ENCODE data around the gene ARG2.

The ARG2 gene

GRCh38 chr14:67619446-67620216 is at the start of gene ARG2:
Gene ARG2, plus strand, starts transcription at chr14:67619920. Its CDS starts 58 bp downstream, at chr14:67619978.
- Mint-ChIP-seq H3K4me1 (ENCODE audit: low read depth) (peaks cover 30% of the 10 kb centered on the region), H3K36me3 (ENCODE audit: low read depth) (peaks cover 6% of the 10 kb centered on the region), H3K4me3 (peak within 1 kb of the TSS; percentile 90), H3K27ac (peak within 1 kb of the TSS; percentile 81), H3K27me3 (ENCODE audit: low read depth) (peaks cover 16% of the 10 kb centered on the region), H3K9me3 (no peaks in the 10 kb centered on the region)
- DNase-seq (ENCODE audit: low spot score) = peak; percentile 95

GRCh38 chr14:67570453-67570852 is 49.3 kb upstream of the ARG2 start:
- H3K4me1 Mint-ChIP-seq (ENCODE audit: low read depth) = no peaks in the 10 kb centered on the region
- H3K4me3 Mint-ChIP-seq = no peak overlapping the region
- H3K27me3 Mint-ChIP-seq (ENCODE audit: low read depth) = no peaks in the 10 kb centered on the region
- H3K9me3 Mint-ChIP-seq = no peaks in the 10 kb centered on the region
- no peak overlapping the region for H3K27ac Mint-ChIP-seq
- DNase-seq (ENCODE audit: low spot score) = no peak
- no peaks in the 10 kb centered on the region for H3K36me3 Mint-ChIP-seq (ENCODE audit: low read depth)

- DNase-seq (ENCODE audit: low spot score) = peak; percentile 52
- H3K27me3 Mint-ChIP-seq (ENCODE audit: low read depth) = no peaks in the 10 kb centered on the region
- no peaks in the 10 kb centered on the region for H3K9me3 Mint-ChIP-seq
- H3K36me3 Mint-ChIP-seq (ENCODE audit: low read depth) = no peaks in the 10 kb centered on the region
- H3K4me3 Mint-ChIP-seq = no peak overlapping the region
- no peak overlapping the region for H3K27ac Mint-ChIP-seq
- no peaks in the 10 kb centered on the region for H3K4me1 Mint-ChIP-seq (ENCODE audit: low read depth)
These were observed 48.3 kb upstream of the ARG2 start for GRCh38 chr14:67571275-67571990.

- Mint-ChIP-seq H3K4me1 (ENCODE audit: low read depth) (no peaks in the 10 kb centered on the region), H3K9me3 (no peaks in the 10 kb centered on the region), H3K4me3 (no peak overlapping the region), H3K27me3 (ENCODE audit: low read depth) (no peaks in the 10 kb centered on the region), H3K27ac (no peak overlapping the region), H3K36me3 (ENCODE audit: low read depth) (no peaks in the 10 kb centered on the region)
- DNase-seq (ENCODE audit: low spot score) = no peak
These were observed 47.8 kb upstream of the ARG2 start for GRCh38 chr14:67571991-67572323.

- H3K36me3 Mint-ChIP-seq (ENCODE audit: low read depth) = no peaks in the 10 kb centered on the region
- no peaks in the 10 kb centered on the region for H3K27me3 Mint-ChIP-seq (ENCODE audit: low read depth)
- no peak overlapping the region for H3K27ac Mint-ChIP-seq
- H3K9me3 Mint-ChIP-seq = no peaks in the 10 kb centered on the region
- no peak for DNase-seq (ENCODE audit: low spot score)
- no peak overlapping the region for H3K4me3 Mint-ChIP-seq
- H3K4me1 Mint-ChIP-seq (ENCODE audit: low read depth) = no peaks in the 10 kb centered on the region
These were observed 47.1 kb upstream of the ARG2 start for GRCh38 chr14:67572608-67573007.

- Mint-ChIP-seq H3K27ac (no peak overlapping the region), H3K4me3 (no peak overlapping the region), H3K36me3 (ENCODE audit: low read depth) (no peaks in the 10 kb centered on the region), H3K4me1 (ENCODE audit: low read depth) (no peaks in the 10 kb centered on the region), H3K27me3 (ENCODE audit: low read depth) (no peaks in the 10 kb centered on the region), H3K9me3 (no peaks in the 10 kb centered on the region)
- DNase-seq (ENCODE audit: low spot score) = no peak
These were observed 46.3 kb upstream of the ARG2 start for GRCh38 chr14:67573228-67574010.

GRCh38 chr14:67574156-67574555 is 45.6 kb upstream of the ARG2 start:
- Mint-ChIP-seq H3K4me3 (no peak overlapping the region), H3K36me3 (ENCODE audit: low read depth) (no peaks in the 10 kb centered on the region), H3K4me1 (ENCODE audit: low read depth) (no peaks in the 10 kb centered on the region), H3K27ac (no peak overlapping the region), H3K9me3 (no peaks in the 10 kb centered on the region), H3K27me3 (ENCODE audit: low read depth) (no peaks in the 10 kb centered on the region)
- DNase-seq (ENCODE audit: low spot score) = no peak

GRCh38 chr14:67574806-67575205 is 44.9 kb upstream of the ARG2 start:
- H3K27ac Mint-ChIP-seq = no peak overlapping the region
- DNase-seq (ENCODE audit: low spot score) = no peak
- no peaks in the 10 kb centered on the region for H3K9me3 Mint-ChIP-seq
- no peaks in the 10 kb centered on the region for H3K27me3 Mint-ChIP-seq (ENCODE audit: low read depth)
- no peak overlapping the region for H3K4me3 Mint-ChIP-seq
- no peaks in the 10 kb centered on the region for H3K36me3 Mint-ChIP-seq (ENCODE audit: low read depth)
- no peaks in the 10 kb centered on the region for H3K4me1 Mint-ChIP-seq (ENCODE audit: low read depth)

- no peaks in the 10 kb centered on the region for H3K27me3 Mint-ChIP-seq (ENCODE audit: low read depth)
- H3K27ac Mint-ChIP-seq = no peak overlapping the region
- DNase-seq (ENCODE audit: low spot score) = no peak
- H3K4me1 Mint-ChIP-seq (ENCODE audit: low read depth) = no peaks in the 10 kb centered on the region
- H3K9me3 Mint-ChIP-seq = no peaks in the 10 kb centered on the region
- no peaks in the 10 kb centered on the region for H3K36me3 Mint-ChIP-seq (ENCODE audit: low read depth)
- H3K4me3 Mint-ChIP-seq = no peak overlapping the region
These were observed 44.0 kb upstream of the ARG2 start for GRCh38 chr14:67575684-67576083.

GRCh38 chr14:67576216-67576955 is 43.3 kb upstream of the ARG2 start:
- no peak overlapping the region for H3K27ac Mint-ChIP-seq

GRCh38 chr14:67577181-67577808 is 42.4 kb upstream of the ARG2 start:
- DNase-seq (ENCODE audit: low spot score) = no peak
- Mint-ChIP-seq H3K4me1 (ENCODE audit: low read depth) (peaks cover 3% of the 10 kb centered on the region), H3K36me3 (ENCODE audit: low read depth) (no peaks in the 10 kb centered on the region), H3K4me3 (no peak overlapping the region), H3K9me3 (no peaks in the 10 kb centered on the region), H3K27me3 (ENCODE audit: low read depth) (no peaks in the 10 kb centered on the region), H3K27ac (no peak overlapping the region)

More at GRCh38 chr14:67576216-67576955, 43.3 kb upstream of the ARG2 start:
- Mint-ChIP-seq H3K27me3 (ENCODE audit: low read depth) (no peaks in the 10 kb centered on the region), H3K9me3 (no peaks in the 10 kb centered on the region), H3K36me3 (ENCODE audit: low read depth) (no peaks in the 10 kb centered on the region), H3K4me1 (ENCODE audit: low read depth) (no peaks in the 10 kb centered on the region), H3K4me3 (no peak overlapping the region)
- no peak for DNase-seq (ENCODE audit: low spot score)

- no peak overlapping the region for H3K27ac Mint-ChIP-seq
- no peaks in the 10 kb centered on the region for H3K9me3 Mint-ChIP-seq
- H3K27me3 Mint-ChIP-seq (ENCODE audit: low read depth) = no peaks in the 10 kb centered on the region
- H3K4me1 Mint-ChIP-seq (ENCODE audit: low read depth) = peaks cover 3% of the 10 kb centered on the region
- no peaks in the 10 kb centered on the region for H3K36me3 Mint-ChIP-seq (ENCODE audit: low read depth)
- no peak for DNase-seq (ENCODE audit: low spot score)
- no peak overlapping the region for H3K4me3 Mint-ChIP-seq
These were observed 41.6 kb upstream of the ARG2 start for GRCh38 chr14:67577909-67578749.

GRCh38 chr14:67579040-67579439 is 40.7 kb upstream of the ARG2 start:
- Mint-ChIP-seq H3K4me1 (ENCODE audit: low read depth) (peaks cover 3% of the 10 kb centered on the region), H3K27me3 (ENCODE audit: low read depth) (no peaks in the 10 kb centered on the region), H3K27ac (no peak overlapping the region), H3K9me3 (no peaks in the 10 kb centered on the region), H3K36me3 (ENCODE audit: low read depth) (no peaks in the 10 kb centered on the region), H3K4me3 (no peak overlapping the region)
- DNase-seq (ENCODE audit: low spot score) = no peak
